Liver (tissue), 9 donors: ENCODE measurements around the gene SBK2. TPM values are rescaled to one million over a fixed set of nuclear protein-coding genes. Genes with fewer than 3 reads are reported as not detected.

Experiments used
- DNase-seq: peaks from one replicate; pipeline ENCODE4 v3.0.0-alpha.2; 2017; ENCODE audit warnings: low spot score
- H3K27ac ChIP-seq, 2 donors: one replicate each; pipeline ENCODE4 v1.7.0; 2013; ENCODE audit warnings: inconsistent platforms in 2 of 2, low read length in 2 of 2, control low read depth in 1 of 2, low read depth in 1 of 2, mild to moderate bottlenecking in 1 of 2
- H3K27me3 ChIP-seq, 4 donors: one replicate each; pipeline versions ENCODE4 v1.6.1 to v1.7.0; 2013; ENCODE audit warnings: low read length in 3 of 4, inconsistent platforms in 1 of 4, mild to moderate bottlenecking in 1 of 4, moderate library complexity in 1 of 4; ENCODE audit not compliant: control insufficient read depth in 4 of 4, insufficient read depth in 4 of 4
- H3K36me3 ChIP-seq, 4 donors: one replicate each; pipeline versions ENCODE4 v1.6.1 to v1.7.0; 2013; ENCODE audit warnings: low read length in 3 of 4, mild to moderate bottlenecking in 3 of 4, low read depth in 1 of 4, moderate library complexity in 1 of 4; ENCODE audit not compliant: control insufficient read depth in 4 of 4, insufficient read depth in 3 of 4
- H3K4me1 ChIP-seq, 4 donors: one replicate each; pipeline versions ENCODE4 v1.6.1 to v1.7.0; 2013; ENCODE audit warnings: low read length in 3 of 4, mild to moderate bottlenecking in 3 of 4, moderate library complexity in 1 of 4; ENCODE audit not compliant: control insufficient read depth in 4 of 4, insufficient read depth in 4 of 4
- H3K4me3 ChIP-seq, 3 donors: one replicate each; pipeline versions ENCODE4 v1.6.1 to v1.7.0; 2013; ENCODE audit warnings: low read length in 3 of 3, control low read depth in 1 of 3, low read depth in 1 of 3, mild to moderate bottlenecking in 1 of 3
- H3K9ac ChIP-seq, 2 donors: one replicate each; pipeline ENCODE4 v1.7.0; 2013; ENCODE audit warnings: low read length in 2 of 2, mild to moderate bottlenecking in 2 of 2, moderate library complexity in 2 of 2, control low read depth in 1 of 2, low read depth in 1 of 2
- H3K9me3 ChIP-seq, 4 donors: one replicate each; pipeline versions ENCODE4 v1.6.1 to v1.7.0; 2013; ENCODE audit warnings: low read length in 3 of 4; ENCODE audit not compliant: control insufficient read depth in 4 of 4
- EGR1 ChIP-seq, 2 donors: IDR thresholded peaks; 2 replicates each; pipeline ENCODE4 v1.6.1; 2016 to 2018; ENCODE audit warnings: antibody characterized with exemption in 2 of 2, low read depth in 2 of 2
- FOXA1 ChIP-seq: IDR thresholded peaks from 2 replicates; pipeline ENCODE4 v1.6.1; 2016; ENCODE audit warnings: antibody characterized with exemption
- FOXA2 ChIP-seq: IDR thresholded peaks from 2 replicates; pipeline ENCODE4 v1.6.1; 2016; ENCODE audit warnings: antibody characterized with exemption
- GABPA ChIP-seq, 2 donors: IDR thresholded peaks in 1 of 2; conservative IDR thresholded peaks in 1 of 2; 2 replicates each; pipeline ENCODE4 v1.6.1; 2016; ENCODE audit warnings: antibody characterized with exemption in 2 of 2, mild to moderate bottlenecking in 1 of 2, moderate library complexity in 1 of 2
- HNF4A ChIP-seq, 2 donors: conservative IDR thresholded peaks; 2 replicates each; pipeline ENCODE4 v1.6.1; 2016; ENCODE audit warnings: antibody characterized with exemption in 2 of 2, mild to moderate bottlenecking in 2 of 2
- HNF4G ChIP-seq: IDR thresholded peaks from 2 replicates; pipeline ENCODE4 v1.6.1; 2016; ENCODE audit warnings: antibody characterized with exemption
- JUND ChIP-seq, 2 donors: IDR thresholded peaks; 2 replicates each; pipeline ENCODE4 v1.6.1; 2016; ENCODE audit warnings: antibody characterized with exemption in 2 of 2
- MAX ChIP-seq: IDR thresholded peaks from 2 replicates; pipeline ENCODE4 v1.6.1; 2016; ENCODE audit warnings: antibody characterized with exemption
- NR2F2 ChIP-seq: IDR thresholded peaks from 2 replicates; pipeline ENCODE4 v1.6.1; 2016; ENCODE audit warnings: antibody characterized with exemption
- RAD21 ChIP-seq, 2 donors: IDR thresholded peaks; 2 replicates each; pipeline ENCODE4 v1.6.1; 2016; ENCODE audit warnings: antibody characterized with exemption in 2 of 2, mild to moderate bottlenecking in 2 of 2
- REST ChIP-seq: IDR thresholded peaks from 2 replicates; pipeline ENCODE4 v1.6.1; 2016; ENCODE audit warnings: antibody characterized with exemption, mild to moderate bottlenecking
- RXRA ChIP-seq, 2 donors: IDR thresholded peaks; 2 replicates each; pipeline ENCODE4 v1.6.1; 2017 to 2018; ENCODE audit warnings: antibody characterized with exemption in 2 of 2, mild to moderate bottlenecking in 1 of 2
- SP1 ChIP-seq: IDR thresholded peaks from 2 replicates; pipeline ENCODE4 v1.6.1; 2018; ENCODE audit warnings: antibody characterized with exemption, mild to moderate bottlenecking
- TAF1 ChIP-seq: conservative IDR thresholded peaks from 2 replicates; pipeline ENCODE4 v1.6.1; 2016; ENCODE audit warnings: antibody characterized with exemption, mild to moderate bottlenecking
- YY1 ChIP-seq: IDR thresholded peaks from 2 replicates; pipeline ENCODE4 v1.6.1; 2016; ENCODE audit warnings: antibody characterized with exemption, mild to moderate bottlenecking
- WGBS: extraction: QIAGEN DNeasy Blood & Tissue Kit; methylation state at CpG from one replicate; pipeline ENCODE4 v1.1.7; 2013; 5-methylcytosine and 5-hydroxymethylcytosine counted together
- polyA plus RNA-seq, 2 donors: library from polyadenylated mRNA; stranded (reverse) in 1 of 2; unstranded in 1 of 2; fragments of 200-250 nt in 1 of 2; fragments of >200 nt in 1 of 2; fragmentation: Nextera tagmentation in 1 of 2; extraction: Ambion mirVana in 1 of 2; gene quantifications; one replicate each; pipeline versions ENCODE4 v1.2.1 to v1.2.3, GENCODE V29; 2013 to 2015
- total RNA-seq, 2 donors: library from RNA; depleted of rRNA; stranded (reverse); fragments of >200 nt; gene quantifications; one replicate each; pipeline ENCODE4 v1.2.3, GENCODE V29; 2014
- TF ChIP-seq, protein P1 (sequence below): fragments of 150-350 bp; IDR thresholded peaks from 2 replicates; pipeline ENCODE4 v1.5.1; 2017; ENCODE audit warnings: improper control_type of control experiment, low read depth, low read length; ENCODE audit not compliant: missing input control
- TF ChIP-seq, protein P2 (sequence below): IDR thresholded peaks from 2 replicates; pipeline ENCODE4 v1.6.1; 2016; ENCODE audit warnings: antibody characterized with exemption
- TF ChIP-seq, protein P3 (sequence below): IDR thresholded peaks from 2 replicates; pipeline ENCODE4 v1.6.1; 2016; ENCODE audit warnings: antibody characterized with exemption
- donor health status: healthy.
- donor health status: healthy.
- donor health status: healthy.
- donor health status: healthy.
- donor health status: healthy.

Gene SBK2
- total and polyA plus RNA-seq, 4 donors = not detected

GRCh38 chr19:55485439-55486011 lies 51.4 kb downstream of the SBK2 start:
- Histone ChIP-seq H3K4me1 (peaks cover 3 to 14% (median 7%) of the 10 kb centered on the region in 4 donors), H3K27me3 (no peaks in the 10 kb centered on the region), H3K9me3 (no peaks in the 10 kb centered on the region), H3K4me3 (peak overlapping the region in 1 of 3 donors; percentile 52), H3K9ac (no peak overlapping the region), H3K36me3 (peaks cover 0 to 11% (median 5%) of the 10 kb centered on the region in 4 donors), H3K27ac (peak overlapping the region; percentile 31 to 41)
- TF ChIP-seq HNF4A (conservative IDR thresholded peaks at IDR 0.05) (no peak), RXRA (IDR thresholded peaks at IDR 0.05) (no peak), SP1 (no peak), HNF4G (no peak), FOXA1 (no peak), REST (no peak), MAX (no peak), JUND (IDR thresholded peaks at IDR 0.05) (no peak), TAF1 (no peak), YY1 (no peak), GABPA (IDR thresholded peaks at IDR 0.05 in 1 of 2, conservative IDR thresholded peaks at IDR 0.05 in 1 of 2) (no peak), NR2F2 (no peak), EGR1 (IDR thresholded peaks at IDR 0.05; ENCODE audit: low read depth in 2 of 2) (no peak), RAD21 (IDR thresholded peaks at IDR 0.05) (no peak), FOXA2 (no peak)
- TF ChIP-seq, protein P1, sequence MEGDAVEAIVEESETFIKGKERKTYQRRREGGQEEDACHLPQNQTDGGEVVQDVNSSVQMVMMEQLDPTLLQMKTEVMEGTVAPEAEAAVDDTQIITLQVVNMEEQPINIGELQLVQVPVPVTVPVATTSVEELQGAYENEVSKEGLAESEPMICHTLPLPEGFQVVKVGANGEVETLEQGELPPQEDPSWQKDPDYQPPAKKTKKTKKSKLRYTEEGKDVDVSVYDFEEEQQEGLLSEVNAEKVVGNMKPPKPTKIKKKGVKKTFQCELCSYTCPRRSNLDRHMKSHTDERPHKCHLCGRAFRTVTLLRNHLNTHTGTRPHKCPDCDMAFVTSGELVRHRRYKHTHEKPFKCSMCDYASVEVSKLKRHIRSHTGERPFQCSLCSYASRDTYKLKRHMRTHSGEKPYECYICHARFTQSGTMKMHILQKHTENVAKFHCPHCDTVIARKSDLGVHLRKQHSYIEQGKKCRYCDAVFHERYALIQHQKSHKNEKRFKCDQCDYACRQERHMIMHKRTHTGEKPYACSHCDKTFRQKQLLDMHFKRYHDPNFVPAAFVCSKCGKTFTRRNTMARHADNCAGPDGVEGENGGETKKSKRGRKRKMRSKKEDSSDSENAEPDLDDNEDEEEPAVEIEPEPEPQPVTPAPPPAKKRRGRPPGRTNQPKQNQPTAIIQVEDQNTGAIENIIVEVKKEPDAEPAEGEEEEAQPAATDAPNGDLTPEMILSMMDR = no peak
- TF ChIP-seq, protein P2, sequence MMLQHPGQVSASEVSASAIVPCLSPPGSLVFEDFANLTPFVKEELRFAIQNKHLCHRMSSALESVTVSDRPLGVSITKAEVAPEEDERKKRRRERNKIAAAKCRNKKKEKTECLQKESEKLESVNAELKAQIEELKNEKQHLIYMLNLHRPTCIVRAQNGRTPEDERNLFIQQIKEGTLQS = no peak
- TF ChIP-seq, protein P3, sequence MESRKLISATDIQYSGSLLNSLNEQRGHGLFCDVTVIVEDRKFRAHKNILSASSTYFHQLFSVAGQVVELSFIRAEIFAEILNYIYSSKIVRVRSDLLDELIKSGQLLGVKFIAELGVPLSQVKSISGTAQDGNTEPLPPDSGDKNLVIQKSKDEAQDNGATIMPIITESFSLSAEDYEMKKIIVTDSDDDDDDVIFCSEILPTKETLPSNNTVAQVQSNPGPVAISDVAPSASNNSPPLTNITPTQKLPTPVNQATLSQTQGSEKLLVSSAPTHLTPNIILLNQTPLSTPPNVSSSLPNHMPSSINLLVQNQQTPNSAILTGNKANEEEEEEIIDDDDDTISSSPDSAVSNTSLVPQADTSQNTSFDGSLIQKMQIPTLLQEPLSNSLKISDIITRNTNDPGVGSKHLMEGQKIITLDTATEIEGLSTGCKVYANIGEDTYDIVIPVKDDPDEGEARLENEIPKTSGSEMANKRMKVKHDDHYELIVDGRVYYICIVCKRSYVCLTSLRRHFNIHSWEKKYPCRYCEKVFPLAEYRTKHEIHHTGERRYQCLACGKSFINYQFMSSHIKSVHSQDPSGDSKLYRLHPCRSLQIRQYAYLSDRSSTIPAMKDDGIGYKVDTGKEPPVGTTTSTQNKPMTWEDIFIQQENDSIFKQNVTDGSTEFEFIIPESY = no peak
- no peak for DNase-seq
- 37% methylated on average over 18 of the region's 18 CpGs for WGBS
